ENCODE measurements around the gene SIGLEC9.

DNA sequence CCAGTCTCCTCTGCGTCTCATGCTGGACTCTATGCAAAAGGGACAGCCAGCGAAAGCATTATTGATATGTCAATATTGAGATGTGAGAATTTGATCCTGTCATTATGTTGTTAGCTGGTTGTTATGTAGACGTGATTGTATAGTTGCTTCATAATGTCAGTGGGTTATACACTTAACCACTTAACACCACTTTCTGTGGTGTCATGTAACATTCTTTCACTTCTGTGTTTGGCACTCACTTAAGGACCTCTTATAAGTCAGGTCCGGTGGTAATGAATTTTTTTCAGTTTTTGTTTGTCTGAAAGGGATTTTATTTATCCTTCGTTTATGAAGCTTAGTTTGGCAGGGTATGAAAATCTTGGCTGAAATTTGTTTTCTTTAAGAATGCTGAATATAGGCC lies 10.3 kb downstream of the SIGLEC9 start:
- TF ChIP-seq EZH2 (IDR thresholded peaks at IDR 0.05; ENCODE audit: insufficient read depth, poor library complexity, severe bottlenecking) (no peak), EZH2phosphoT487 (IDR thresholded peaks at IDR 0.05; ENCODE audit: insufficient read depth, low read depth) (no peak)

Data from GM23248 (cell line).